Suppressor macrophage treated with lipopolysaccharide for 4 hours (primary cell): ENCODE measurements around the gene GRK2.
A peak's percentile ranks its signal among the peaks of the same experiment; 100 is the strongest.

Experiments used
- DNase-seq: peaks from one replicate; pipeline ENCODE4 v3.0.0-alpha.2; 2020

GRK2 gene

DNA sequence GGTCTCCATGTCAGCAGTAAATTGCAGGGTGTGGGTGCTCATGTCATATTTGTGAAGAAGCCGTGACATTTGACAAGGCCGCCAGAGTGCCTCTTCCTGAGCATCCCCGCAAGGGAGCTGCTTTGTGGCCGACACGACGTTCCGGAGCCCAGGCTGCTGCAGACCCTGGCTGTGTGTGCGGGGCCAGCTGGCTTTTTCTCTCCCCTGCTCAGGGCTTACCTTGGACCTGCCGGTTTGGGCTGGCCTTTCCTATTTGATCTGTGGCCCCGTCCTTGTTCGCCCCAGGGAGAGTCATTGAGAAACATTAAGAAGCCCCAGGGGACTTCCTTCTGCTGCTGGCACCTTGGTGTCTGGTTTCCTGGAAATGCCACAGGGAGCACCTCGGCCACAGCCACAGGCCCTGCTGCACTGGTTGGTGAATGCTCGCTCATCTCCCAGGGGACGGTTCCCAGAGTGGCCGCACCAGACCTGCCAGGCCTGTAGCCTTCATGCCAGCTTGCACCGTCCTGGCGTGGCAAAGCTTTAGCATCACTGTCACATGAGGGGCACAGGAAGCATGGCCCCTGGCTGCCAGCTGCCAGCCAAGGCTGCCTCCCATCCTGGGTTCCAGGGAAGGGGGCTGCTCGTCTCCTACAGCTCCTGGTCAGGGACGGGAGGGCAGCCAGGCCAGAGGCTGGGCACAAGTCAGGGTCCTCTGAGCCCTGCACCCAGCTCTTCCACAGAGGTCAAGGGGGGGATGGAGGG, 5.4 kb downstream of the GRK2 start:
- peak; percentile 64 for DNase-seq

DNA sequence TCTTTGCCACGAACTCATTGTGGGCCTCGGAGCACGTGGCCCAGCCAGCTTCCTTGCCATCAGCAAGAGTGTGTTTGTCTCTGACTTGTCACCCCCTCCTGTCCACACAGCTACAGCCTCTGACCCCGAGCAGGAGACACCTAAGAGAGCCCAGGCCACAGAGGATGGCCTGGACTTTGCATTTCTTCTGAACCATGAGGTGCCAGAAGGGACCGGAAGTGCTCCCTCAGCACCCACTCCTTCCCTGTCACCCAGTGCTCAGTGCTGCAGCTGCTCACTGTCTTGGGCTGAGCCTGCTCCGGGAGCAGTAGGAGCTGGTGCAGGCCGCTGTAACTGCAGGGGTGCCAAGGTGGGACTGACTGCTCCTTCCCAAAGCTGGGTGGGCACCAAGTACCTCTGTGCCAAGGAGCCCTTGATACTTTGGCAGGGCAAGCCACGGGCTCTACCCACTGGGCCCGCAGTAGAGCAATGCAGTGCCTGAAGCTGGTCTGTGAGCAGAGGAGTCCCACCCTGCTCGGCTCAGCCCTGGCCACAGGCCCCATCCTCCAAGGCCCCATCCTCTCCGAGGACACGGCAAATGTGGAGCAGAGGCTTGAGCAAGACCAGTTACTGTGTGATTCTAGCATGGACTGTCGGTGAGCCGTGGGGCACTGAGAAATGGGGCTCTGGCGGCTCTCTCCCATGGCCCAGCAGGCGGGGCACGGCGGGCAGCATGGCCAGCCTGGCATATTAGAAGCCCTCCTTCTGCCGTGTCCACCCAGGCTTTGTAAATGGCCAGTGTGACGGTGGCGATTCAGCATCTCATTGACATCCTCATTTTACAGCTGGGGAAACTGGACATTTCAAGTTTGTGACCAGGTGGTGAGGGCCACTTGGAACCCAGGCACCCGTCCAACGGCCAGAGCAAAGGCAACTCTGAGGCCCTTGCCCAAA, 6.3 kb downstream of the GRK2 start:
- DNase-seq, result peak; percentile 51

DNA sequence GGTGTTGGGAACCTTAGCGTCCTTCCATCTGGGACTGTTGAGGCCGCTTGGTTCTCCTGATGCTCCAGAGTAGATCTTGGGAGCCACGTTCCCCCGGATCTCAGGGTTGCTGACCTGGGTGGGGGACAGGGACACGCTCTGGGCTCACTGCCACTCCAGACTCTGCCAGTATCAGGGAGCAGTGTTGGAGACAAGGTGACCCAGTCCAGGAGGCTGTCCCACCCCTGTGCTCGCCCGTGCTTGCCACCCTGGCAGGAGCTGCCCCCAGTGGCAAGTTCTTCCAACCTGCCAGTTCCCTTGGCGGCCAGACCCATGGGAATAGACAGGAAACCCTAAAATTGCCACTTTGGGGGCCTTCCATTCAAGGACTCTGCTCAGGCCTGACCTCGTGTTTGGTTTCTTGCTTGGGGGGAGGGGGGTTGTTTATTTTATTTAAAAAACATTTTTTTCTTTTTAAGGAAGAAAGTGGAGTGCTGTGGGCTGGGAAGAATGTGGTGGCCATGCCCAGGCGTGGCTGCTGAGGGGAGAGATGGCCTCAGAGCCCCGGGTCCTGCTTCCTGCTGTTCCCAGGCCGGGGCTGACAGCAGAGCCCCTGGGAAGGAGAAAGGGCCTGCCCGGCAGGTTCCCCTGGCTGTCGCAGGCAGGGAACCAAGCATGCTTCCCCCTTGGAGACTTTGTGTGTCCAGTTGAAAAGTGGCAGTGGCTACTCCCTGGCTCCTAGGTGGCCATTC, 7.2 kb downstream of the GRK2 start:
- no peak for DNase-seq

DNA sequence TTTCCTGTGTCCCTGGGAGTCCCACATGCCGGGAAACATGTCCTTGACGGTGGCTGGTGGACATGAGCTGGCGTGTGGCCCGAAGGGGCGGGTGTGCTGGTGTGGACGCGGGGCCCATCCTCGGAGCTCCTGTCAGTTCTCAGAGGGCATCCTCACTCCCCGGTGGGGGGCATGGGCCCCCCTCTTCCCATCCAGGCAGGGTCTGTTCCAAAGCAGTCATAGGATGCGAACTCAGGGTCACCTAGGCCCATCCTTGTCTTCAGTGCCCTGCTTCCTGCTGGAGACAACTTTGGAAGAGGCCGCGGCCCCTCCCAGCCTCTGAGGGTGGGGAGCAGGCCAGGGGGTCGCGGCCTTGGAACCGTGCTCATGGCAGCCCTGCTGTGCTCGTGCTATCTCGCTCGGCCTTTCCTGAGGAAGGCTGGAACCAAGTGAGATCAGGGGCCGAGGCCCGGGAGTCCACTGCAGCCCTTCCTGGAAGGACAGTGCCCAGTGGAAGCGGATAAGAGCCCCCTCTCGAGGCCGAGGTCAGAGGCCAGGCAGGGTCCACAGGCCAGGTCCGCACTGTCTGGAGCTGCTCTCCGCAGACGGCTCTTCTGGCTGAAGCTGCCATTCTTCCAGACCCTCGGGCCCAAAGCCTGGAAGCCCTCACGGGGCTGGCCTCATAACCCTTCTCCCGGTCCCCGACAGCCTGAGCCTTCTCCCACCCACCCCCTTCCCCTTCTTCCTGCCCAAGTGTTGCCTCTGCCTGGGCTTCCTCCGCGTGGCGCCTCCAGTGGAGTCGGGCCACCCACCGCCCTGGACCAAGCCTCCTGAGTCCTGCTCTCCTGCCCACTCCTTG, 8.7 kb downstream of the GRK2 start:
- no peak for DNase-seq

DNA sequence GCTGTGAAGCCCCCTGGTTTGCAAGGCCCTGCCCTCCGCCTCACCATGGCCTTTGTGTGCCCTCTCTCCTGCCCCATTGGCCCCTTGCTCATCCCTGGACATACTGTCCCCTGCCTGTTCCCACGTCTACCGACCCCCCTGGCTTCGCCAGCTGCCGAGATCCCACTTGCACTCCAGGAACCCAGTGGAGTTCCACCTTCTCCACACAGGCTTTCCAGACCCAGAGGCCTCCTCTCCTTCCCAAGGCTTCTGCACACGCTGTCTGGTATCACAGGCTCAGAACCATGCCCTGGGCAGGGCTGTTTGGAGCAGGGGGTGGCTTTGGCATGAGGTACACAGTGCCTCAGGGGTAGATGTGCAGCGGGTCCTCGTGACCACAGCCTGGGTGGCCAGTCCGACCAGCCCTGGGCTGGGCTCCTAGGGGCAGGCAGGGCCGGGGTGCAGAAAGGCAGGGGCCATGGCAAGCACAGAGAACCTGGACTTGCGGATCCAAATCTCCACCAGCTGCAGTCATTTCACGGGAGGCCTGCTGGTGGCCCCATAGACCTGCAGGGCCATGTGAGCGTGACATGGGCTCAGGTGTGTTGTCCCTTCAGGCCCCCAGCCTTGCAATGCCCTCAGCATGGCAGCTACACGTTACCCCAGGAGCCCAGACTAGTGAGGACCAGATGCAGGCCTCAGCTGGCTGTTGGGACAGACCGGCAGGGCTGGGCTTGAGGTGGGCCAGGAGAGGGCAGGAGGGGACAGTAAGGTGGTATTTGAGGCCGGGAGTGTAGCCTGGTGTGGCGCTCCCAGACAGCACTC, 9.5 kb downstream of the GRK2 start:
- no peak for DNase-seq

GRCh38 chr11:67276781-67277230, 10.5 kb downstream of the GRK2 start:
- peak; percentile 61 for DNase-seq

- peak; percentile 96 for DNase-seq
Observed at GRCh38 chr11:67277231-67277961, 11.1 kb downstream of the GRK2 start.

DNA sequence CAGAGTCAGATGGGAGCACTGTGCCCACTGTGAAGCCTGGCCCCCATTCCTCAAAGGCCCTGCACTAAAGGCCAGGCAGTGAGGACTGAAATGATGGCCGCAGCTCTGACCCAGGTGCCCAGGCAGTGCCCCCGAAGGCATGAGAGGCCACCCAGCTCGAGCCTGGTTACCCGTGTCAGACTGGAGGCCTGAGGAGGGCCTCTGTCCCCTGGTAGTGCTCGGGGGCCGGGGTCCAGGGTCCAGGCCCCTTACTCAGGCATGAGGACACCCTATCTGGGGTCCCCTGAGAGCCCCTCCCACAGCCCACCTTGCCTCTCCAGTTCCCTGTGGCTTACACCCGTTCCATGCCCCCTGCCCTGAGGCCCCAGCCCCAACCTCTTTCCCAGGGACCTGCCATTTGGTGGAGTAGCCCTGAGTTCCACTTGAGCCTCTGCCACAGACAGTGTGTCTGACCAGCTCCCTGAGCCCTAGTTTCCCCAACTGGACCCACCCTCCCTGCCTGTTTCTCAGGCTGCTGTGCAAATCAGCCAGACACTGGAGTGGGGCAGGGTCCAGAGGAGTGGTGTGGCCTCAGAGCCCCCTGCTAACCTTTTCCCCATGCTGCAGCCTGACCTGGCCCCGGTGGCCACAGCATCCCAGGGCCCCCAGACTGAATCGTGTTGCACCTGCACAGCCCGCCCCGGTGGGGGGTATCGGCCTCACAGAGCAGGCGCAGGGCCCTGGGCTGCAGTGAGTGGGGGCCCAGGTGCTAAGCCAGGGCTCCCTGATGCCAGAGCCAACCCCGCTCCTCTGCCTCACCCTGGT, 12.1 kb downstream of the GRK2 start:
- DNase-seq, result no peak

- DNase-seq, result no peak
Observed at GRCh38 chr11:67278939-67279588, 12.8 kb downstream of the GRK2 start.

GRCh38 chr11:67279589-67280340, 13.5 kb downstream of the GRK2 start:
- DNase-seq, result no peak

- no peak for DNase-seq
Observed at GRCh38 chr11:67280341-67280787, 14.1 kb downstream of the GRK2 start.

DNA sequence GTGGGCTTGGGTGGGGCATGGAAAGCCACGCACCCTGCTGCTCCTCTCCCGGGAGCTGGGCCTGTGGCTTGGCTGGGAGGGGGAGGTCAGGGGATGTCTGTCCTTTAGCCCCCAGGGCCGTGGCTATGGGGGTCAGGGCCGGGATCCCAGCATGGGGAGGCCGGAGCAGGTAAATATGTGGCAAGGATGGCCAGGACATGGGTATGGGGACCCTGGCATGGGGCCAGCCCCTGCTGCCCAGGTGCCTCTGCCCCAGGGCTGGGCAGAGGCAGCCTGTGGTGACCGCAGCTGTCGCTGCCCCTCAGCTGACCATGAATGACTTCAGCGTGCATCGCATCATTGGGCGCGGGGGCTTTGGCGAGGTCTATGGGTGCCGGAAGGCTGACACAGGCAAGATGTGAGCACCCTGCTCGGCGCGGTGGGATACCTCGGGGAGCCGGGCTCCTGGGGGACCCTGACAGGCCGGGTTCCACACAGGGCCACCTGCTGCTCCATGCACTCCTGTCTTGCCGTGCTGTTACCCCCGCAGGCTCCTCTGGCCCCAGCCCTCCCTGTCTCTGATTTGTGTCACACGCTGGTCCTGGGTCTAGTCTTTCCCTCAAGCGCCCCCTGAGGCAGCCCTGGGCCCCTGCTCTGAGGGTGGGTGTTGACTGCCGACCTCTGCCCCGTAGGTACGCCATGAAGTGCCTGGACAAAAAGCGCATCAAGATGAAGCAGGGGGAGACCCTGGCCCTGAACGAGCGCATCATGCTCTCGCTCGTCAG, 14.7 kb downstream of the GRK2 start:
- no peak for DNase-seq

DNA sequence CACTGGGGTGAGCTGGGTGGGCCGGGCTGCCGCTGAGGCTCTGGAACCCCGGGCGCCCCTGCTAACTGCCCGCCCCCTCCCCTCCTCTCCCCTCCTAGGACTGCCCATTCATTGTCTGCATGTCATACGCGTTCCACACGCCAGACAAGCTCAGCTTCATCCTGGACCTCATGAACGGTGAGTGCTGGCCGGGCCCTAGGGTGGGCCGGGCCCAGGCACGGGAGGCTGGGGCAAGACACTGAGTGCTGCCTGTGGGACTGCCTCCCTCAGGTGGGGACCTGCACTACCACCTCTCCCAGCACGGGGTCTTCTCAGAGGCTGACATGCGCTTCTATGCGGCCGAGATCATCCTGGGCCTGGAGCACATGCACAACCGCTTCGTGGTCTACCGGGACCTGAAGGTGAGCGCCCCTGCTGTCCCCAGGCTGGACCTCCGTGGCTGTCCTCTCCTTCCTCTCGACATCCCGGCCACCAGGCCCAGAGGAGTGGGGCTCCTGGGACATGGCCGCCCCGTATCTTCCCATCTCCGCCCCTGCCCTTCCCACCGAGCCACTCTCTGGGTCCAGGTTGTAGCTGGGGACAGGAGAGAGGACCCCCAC, 15.4 kb downstream of the GRK2 start:
- no peak for DNase-seq

GRCh38 chr11:67282155-67282875, 16.0 kb downstream of the GRK2 start:
- no peak for DNase-seq

GRCh38 chr11:67282876-67283371, 16.7 kb downstream of the GRK2 start:
- DNase-seq, result no peak

GRCh38 chr11:67283481-67283963, 17.2 kb downstream of the GRK2 start:
- DNase-seq, result peak; percentile 93
